Measurements from ENCODE around the gene ABCA3.
"Not testable (repeated sequence)": the region's sequence is repeated elsewhere in the genome, so short reads cannot be mapped to it uniquely, and the experiment has no call there.

ABCA3 gene

DNA sequence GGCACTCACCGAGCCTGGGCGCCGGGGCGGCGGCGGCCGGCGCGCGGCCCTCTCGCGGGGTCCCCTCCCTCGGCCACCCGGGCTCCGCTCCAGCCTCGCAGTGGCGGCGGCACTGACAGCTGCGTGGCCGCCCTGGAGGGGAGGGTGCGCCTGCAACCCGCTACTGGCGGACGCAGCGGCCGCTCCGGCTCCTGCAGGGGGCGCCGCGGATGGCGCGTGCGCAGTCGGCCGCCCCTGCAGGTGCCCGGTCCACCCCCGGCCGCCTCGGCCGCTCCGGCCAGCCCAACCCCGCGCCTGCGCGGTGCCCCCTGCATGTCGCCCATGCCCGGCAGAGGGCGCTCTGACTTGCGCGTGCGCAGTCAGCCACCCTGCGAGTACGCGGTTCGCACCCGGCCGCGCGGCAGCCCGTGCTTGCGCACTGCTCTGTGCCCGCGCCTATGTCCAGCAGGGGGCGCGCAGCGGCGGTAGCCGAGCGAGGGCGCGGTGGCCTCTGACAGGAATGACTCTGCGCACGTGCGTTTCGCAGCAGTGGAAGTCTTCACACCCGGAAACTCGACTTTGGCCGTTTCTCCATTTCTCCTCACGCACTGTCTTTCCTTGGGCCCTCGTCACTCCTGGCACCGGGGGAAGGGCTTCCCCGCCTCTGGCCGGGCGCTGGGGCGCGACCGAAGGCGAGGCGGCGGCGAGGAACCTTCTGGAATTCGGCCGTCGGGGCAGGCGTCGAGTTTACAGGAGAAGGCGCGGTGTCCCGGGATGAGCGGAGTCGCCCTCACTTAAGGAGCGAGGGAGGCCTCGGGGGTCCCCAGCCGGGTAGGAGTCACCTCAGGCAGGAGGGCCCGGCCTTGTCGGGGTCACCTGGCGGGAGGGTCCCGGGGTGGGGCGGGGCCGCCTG is at the start of gene ABCA3:
TSS of gene ABCA3 (minus strand) at position 165 of the 892 bp plus-strand sequence. CDS start 14,262 bp downstream, outside the sequence.
- peak; percentile 96 for DNase-seq

DNA sequence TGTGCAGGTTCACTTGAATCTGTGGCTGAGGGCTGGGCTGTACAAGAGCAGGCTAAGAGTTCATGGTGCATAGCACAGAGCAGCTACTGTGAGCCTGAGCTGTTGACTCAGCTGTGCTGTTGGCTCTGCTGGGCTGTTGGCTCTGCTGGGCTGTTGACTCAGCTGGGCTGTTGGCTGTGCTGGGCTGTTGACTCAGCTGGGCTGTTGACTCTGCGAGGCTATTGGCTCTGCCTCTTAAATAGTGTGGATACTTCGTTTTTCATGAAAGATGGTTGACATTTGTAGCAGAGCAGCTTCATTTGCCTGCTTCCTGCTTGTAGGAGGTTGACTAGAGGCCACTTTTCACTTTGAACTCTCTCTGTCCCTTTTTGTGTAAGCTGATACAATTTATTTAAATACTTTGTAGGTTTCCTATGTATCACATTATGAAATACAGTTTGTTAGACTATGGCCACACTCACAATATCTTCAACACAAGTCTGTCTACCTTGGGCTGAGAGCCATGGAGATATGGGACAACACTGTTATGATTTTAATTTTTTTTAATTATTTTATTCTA is 48.4 kb upstream of the ABCA3 start:
- DNase-seq = no peak

DNA sequence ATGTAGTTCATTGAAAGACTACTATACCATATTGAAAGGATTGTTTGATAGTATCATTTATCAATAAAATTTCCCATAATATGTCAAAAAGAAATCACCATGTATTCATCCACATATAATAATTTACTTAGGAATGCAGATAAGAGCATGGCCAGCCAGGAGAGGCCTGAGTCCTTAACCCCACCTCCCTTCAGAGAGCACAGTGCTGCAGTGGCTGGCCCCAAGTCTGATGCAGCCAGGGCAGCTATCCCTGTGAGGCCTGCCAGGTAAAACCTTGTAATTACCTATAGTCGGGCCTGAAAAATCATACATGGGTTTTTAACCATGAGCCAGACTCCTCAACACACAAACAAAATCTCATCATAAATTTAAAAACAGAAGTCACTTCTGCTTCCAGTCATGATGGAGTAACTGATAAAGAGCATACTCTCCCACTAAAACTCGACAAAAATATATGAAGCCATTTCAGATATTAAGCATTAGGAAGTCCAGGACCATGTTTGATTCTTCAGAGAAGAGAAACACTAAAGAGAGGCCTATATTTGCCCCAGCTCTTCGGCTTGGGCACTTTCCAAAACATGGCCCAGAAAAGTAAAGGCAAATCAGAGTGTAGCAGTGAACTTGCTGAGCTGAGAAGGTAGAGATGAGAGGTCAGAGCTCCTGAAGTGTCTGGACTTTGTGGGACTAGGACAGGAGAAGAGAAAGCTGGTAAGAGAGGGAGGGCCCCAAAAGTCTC is 47.8 kb upstream of the ABCA3 start:
- no peak for DNase-seq

- DNase-seq = no peak
Measured at GRCh38 chr16:2386990-2387389, 46.5 kb upstream of the ABCA3 start.

DNA sequence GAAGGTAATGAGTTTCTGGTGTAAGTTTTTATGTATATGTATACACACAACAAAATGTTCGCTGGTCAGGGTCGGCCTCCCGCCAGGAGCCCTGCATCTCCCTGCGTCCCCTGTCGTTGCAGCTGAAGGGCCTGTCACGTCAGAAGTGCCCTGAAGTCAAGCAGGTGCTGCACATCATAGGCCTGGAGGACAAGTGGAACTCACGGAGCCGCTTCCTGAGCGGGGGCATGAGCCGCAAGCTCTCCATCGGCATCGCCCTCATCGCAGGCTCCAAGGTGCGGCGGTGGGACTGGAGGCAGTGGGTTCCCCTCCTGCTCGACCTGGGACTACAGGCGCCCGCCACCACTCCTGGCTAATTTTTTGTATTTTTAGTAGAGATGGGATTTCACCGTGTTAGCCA is 45.5 kb upstream of the ABCA3 start:
- DNase-seq = not testable (repeated sequence)

DNA sequence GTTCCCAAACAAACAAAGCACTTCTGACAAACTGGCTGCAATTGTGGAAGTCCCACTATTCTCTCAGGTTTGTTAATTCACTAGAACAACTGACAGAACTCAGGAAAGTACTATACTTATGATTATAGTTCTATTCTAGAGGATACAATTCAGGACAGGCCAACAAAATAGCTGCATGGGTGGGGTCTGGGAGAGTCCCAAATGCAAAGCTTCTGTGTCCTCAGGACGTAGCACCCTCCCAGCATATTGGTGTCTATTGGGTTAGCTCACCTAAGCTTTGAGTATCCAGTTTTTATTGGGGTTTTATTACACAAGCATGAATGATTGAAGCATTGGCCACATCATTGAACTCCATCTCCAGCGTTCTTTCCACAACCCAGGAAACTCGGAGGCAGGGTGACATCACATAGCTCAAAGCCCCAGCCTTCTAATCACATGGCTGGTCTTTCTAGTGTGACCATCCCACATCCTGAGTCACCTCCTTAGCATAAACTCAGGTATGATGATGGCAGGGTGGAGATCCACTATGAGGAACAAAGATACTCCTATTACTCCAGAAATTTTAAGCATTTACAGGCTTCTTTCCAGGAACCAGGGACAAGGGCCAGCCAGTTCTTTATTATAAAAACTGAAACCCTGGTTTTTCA is 44.8 kb upstream of the ABCA3 start:
- no peak for DNase-seq

GRCh38 chr16:2384426-2384825 is 43.9 kb upstream of the ABCA3 start:
- no peak for DNase-seq

DNA sequence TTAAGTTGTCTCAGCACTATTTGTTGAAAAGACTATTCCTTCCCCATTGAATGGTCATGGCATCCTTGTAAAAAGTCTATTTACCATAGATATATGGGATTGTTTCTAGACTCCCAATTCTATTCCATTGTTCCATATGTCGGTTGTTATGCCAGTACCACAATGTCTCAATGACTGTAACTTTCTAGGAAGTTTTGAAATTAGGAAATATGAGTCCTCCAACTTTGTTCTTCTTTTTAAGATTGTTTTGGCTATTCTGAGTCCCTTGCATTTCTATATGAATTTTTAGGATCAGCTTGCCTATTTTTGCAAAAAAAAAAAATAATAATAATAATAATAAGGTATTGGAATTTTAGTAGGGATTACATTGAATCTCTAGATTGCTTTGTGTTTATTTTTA is 43.0 kb upstream of the ABCA3 start:
- no peak for DNase-seq

DNA sequence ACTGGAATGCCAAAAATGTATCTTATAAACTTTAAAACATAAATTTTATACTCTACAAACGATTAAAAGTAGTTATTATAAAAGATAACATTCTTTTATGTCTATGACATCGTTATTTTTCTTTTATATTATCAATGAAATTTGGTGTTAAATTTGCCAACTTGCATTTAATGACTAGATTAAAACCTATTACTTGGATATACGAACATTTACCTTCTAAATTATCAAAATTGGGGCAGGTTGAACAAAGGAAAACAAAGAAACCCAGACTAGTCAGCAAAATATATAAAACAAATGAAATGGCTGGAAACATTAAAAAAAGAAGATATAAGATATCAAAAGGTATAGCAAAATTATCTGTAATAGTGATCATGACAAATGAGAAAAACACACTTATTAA is 34.1 kb upstream of the ABCA3 start:
- DNase-seq = no peak

DNA sequence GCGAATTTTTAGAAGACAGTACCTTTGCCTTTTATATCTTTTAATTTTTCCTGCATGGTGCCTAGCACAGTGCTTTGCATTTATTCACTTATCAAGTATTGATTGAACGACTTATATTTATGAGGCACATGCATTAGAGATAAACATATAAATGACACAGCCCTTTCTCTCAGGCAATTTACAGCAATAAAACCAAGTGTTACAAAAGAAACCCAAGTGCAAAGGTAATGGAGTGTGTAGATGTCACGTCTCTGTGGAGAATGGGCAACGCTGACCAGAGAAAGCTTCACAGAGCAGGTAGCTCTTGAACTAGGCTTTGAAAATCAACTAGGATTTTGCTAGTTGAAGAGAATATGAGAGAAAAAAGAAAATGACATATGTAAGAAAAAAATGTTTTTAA is 32.6 kb upstream of the ABCA3 start:
- no peak for DNase-seq

GRCh38 chr16:2372684-2373083 is 32.2 kb upstream of the ABCA3 start:
- no peak for DNase-seq

DNA sequence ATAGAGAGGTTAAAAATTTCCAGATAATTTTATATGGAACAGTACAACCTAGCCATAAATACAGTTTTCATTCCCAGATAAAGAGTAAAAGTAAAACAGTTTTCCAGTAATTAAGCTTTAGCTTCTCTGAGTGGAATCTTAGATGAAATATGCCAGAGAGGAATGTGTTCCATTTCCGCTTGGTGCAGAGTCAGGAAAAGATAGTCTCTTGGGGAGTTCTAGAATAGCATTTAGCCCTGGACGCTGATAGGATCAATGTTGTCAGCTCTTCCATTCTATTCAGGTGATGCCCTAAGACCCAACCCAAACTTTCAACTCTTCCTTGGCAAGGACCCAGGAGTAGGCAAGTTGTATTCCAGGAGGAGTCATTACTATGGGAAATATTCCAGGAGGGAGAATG is 30.9 kb upstream of the ABCA3 start:
- no peak for DNase-seq

DNA sequence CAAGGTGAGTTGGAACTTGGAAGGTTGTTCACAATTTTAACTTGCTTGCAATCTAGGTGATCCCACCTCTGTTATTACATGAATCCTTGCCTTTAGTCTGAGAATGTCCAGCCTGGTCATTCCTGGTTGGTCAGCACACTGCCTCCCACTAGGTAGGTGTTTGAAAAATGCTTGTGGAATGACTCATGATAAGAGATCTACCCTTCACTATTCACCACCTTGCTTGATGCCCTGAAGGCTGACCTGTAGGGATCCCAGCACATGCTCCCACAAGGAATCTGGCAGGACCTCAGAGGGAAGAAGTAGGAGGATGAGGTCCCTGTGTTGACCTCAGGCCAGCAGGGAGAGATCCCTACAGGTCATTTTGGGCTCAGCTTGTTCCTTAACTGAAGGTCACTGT is 30.2 kb upstream of the ABCA3 start:
- DNase-seq = no peak

DNA sequence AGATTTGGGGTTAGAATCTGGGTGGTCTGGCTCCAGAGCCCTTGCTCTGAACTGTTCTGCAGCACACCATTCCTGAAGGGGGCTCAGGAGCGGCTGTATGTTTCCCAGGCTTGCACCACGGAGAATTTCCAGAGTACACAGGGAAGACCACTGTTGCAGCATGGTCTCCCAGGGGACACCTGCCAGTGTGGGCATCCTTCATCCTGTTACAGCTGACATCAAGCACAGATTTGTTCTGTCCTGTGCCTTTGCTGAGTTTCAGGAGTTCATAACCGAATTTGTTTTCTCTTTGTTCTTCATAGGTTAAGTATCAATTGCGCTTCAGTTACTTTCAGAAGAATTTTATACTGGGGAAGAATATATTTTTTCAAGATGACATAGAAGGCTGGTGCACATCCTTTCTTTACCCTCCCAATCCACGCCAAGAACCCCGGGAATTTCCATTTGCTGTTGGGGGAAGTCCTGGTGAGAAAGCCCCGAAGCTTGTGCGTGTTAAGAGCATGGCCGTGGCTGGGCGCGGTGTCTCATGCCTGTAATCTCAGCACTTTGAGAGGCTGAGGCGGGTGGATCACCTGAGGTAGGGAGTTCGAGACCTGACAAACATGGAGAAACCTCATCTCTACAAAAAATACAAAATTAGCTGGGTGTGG is 26.3 kb upstream of the ABCA3 start:
- no peak for DNase-seq

GRCh38 chr16:2365397-2366294 is 25.1 kb upstream of the ABCA3 start:
- no peak for DNase-seq

GRCh38 chr16:2364638-2365210 is 24.2 kb upstream of the ABCA3 start:
- no peak for DNase-seq

- no peak for DNase-seq
Measured at GRCh38 chr16:2362218-2362617, 21.7 kb upstream of the ABCA3 start.

- no peak for DNase-seq
Measured at GRCh38 chr16:2361129-2361528, 20.6 kb upstream of the ABCA3 start.

- DNase-seq = no peak
Measured at GRCh38 chr16:2359919-2360318, 19.4 kb upstream of the ABCA3 start.

GRCh38 chr16:2358811-2359210 is 18.3 kb upstream of the ABCA3 start:
- no peak for DNase-seq

DNA sequence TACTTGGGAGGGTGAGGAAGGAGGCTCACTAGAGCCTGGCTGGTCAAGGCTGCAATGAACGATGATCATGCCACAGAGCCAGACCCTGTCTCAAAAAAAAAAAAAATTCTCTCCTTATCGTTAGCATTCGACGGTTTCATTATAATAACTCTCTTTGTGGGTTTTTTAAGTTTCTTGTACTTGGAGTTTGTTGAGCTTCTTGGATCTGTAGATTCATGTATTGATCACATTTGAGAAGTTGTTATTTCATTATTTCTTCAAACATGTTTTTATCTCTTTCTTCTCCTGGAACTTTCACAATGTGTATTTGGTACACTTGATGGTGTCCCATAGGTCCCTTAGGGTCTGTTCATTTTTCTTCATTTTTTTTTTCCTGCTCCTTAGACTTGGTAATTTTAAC is 16.8 kb upstream of the ABCA3 start:
- no peak for DNase-seq
